Measurements from ENCODE around the gene C3orf70.

Gene C3orf70

GRCh38 chr3:185049710-185050109 is 103.2 kb downstream of the C3orf70 start:
- no peak for DNase-seq (ENCODE audit: low read depth in 1 of 2, low spot score in 1 of 2)
- TF ChIP-seq, protein P1, sequence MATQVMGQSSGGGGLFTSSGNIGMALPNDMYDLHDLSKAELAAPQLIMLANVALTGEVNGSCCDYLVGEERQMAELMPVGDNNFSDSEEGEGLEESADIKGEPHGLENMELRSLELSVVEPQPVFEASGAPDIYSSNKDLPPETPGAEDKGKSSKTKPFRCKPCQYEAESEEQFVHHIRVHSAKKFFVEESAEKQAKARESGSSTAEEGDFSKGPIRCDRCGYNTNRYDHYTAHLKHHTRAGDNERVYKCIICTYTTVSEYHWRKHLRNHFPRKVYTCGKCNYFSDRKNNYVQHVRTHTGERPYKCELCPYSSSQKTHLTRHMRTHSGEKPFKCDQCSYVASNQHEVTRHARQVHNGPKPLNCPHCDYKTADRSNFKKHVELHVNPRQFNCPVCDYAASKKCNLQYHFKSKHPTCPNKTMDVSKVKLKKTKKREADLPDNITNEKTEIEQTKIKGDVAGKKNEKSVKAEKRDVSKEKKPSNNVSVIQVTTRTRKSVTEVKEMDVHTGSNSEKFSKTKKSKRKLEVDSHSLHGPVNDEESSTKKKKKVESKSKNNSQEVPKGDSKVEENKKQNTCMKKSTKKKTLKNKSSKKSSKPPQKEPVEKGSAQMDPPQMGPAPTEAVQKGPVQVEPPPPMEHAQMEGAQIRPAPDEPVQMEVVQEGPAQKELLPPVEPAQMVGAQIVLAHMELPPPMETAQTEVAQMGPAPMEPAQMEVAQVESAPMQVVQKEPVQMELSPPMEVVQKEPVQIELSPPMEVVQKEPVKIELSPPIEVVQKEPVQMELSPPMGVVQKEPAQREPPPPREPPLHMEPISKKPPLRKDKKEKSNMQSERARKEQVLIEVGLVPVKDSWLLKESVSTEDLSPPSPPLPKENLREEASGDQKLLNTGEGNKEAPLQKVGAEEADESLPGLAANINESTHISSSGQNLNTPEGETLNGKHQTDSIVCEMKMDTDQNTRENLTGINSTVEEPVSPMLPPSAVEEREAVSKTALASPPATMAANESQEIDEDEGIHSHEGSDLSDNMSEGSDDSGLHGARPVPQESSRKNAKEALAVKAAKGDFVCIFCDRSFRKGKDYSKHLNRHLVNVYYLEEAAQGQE (IDR thresholded peaks at IDR 0.05; ENCODE audit: insufficient replicate concordance, low read depth), result no peak
- TF ChIP-seq SPI1 (IDR thresholded peaks at IDR 0.05; ENCODE audit: borderline replicate concordance, low read depth) (no peak), GABPA (IDR thresholded peaks at IDR 0.05; ENCODE audit: low read depth) (no peak), POLR2AphosphoS5 (IDR thresholded peaks at IDR 0.05; ENCODE audit: low read depth) (no peak), CTCF (IDR thresholded peaks at IDR 0.05; ENCODE audit: insufficient read depth, low read length) (no peak)
- Histone ChIP-seq H3K27ac (replicated peaks) (no peak overlapping the region), H3K4me3 (replicated peaks; ENCODE audit: insufficient read depth, low read length) (no peak overlapping the region), H3K27me3 (ENCODE audit: insufficient read depth, poor library complexity, severe bottlenecking) (no peaks in the 10 kb centered on the region)

GRCh38 chr3:185046603-185047002 is 106.3 kb downstream of the C3orf70 start:
- no peak for TF ChIP-seq GABPA (IDR thresholded peaks at IDR 0.05; ENCODE audit: low read depth)
- TF ChIP-seq POLR2AphosphoS5 (IDR thresholded peaks at IDR 0.05; ENCODE audit: low read depth), result no peak
- TF ChIP-seq, protein P1 (IDR thresholded peaks at IDR 0.05; ENCODE audit: insufficient replicate concordance, low read depth), result no peak
- TF ChIP-seq SPI1 (IDR thresholded peaks at IDR 0.05; ENCODE audit: borderline replicate concordance, low read depth), result no peak
- Histone ChIP-seq H3K4me3 (replicated peaks; ENCODE audit: insufficient read depth, low read length) (no peak overlapping the region), H3K27ac (replicated peaks) (no peak overlapping the region), H3K27me3 (ENCODE audit: insufficient read depth, poor library complexity, severe bottlenecking) (no peaks in the 10 kb centered on the region)
- no peak for DNase-seq (ENCODE audit: low read depth in 1 of 2, low spot score in 1 of 2)

GRCh38 chr3:185046164-185046515 is 106.7 kb downstream of the C3orf70 start:
- DNase-seq (ENCODE audit: low read depth in 1 of 2, low spot score in 1 of 2), result no peak
- Histone ChIP-seq H3K27ac (replicated peaks) (no peak overlapping the region), H3K4me3 (replicated peaks; ENCODE audit: insufficient read depth, low read length) (no peak overlapping the region), H3K27me3 (ENCODE audit: insufficient read depth, poor library complexity, severe bottlenecking) (no peaks in the 10 kb centered on the region)
- TF ChIP-seq, protein P1 (IDR thresholded peaks at IDR 0.05; ENCODE audit: insufficient replicate concordance, low read depth), result no peak
- no peak for TF ChIP-seq GABPA (IDR thresholded peaks at IDR 0.05; ENCODE audit: low read depth)
- TF ChIP-seq POLR2AphosphoS5 (IDR thresholded peaks at IDR 0.05; ENCODE audit: low read depth), result no peak
- TF ChIP-seq SPI1 (IDR thresholded peaks at IDR 0.05; ENCODE audit: borderline replicate concordance, low read depth), result no peak
- no peak for TF ChIP-seq CTCF (IDR thresholded peaks at IDR 0.05; ENCODE audit: insufficient read depth, low read length)
